DOHH2 (cell line): Measurements from ENCODE around the gene MT1X.

Experiments
- H3F3A ChIP-seq: fragments of 200-600 bp; sonication (generic), shearing (Covaris generic); 2 replicates; pipeline ENCODE4 v1.6.0; 2016; ENCODE audit warnings: antibody characterized with exemption, mild to moderate bottlenecking; ENCODE audit not compliant: control insufficient read depth, insufficient read depth
- H3K27ac ChIP-seq: fragments of 200-600 bp; sonication (generic); 2 replicates; pipeline ENCODE4 v1.5.1; 2014; ENCODE audit warnings: low read depth, mild to moderate bottlenecking, low read length, moderate library complexity
- H3K27me3 ChIP-seq: fragments of 200-600 bp; sonication (generic); 2 replicates; pipeline ENCODE4 v1.6.1; 2014; ENCODE audit warnings: mild to moderate bottlenecking, low read length, mixed read lengths; ENCODE audit not compliant: control insufficient read depth
- H3K36me3 ChIP-seq: fragments of 200-600 bp; sonication (generic); 2 replicates; pipeline ENCODE4 v1.6.1; 2014; ENCODE audit warnings: mild to moderate bottlenecking, low read length, moderate library complexity, mixed read lengths; ENCODE audit not compliant: control insufficient read depth
- H3K4me1 ChIP-seq: fragments of 200-600 bp; sonication (generic); 2 replicates; pipeline ENCODE4 v1.6.1; 2014; ENCODE audit warnings: mild to moderate bottlenecking, low read length, mixed read lengths; ENCODE audit not compliant: control insufficient read depth
- H3K4me2 ChIP-seq: fragments of 200-600 bp; sonication (generic); 2 replicates; pipeline ENCODE4 v1.6.0; 2014; ENCODE audit warnings: mild to moderate bottlenecking, low read length, moderate library complexity
- H3K4me3 ChIP-seq: fragments of 200-600 bp; sonication (generic); 2 replicates; pipeline ENCODE4 v1.5.1; 2014; ENCODE audit warnings: mild to moderate bottlenecking, low read length, mixed read lengths
- H3K79me2 ChIP-seq: fragments of 200-600 bp; sonication (generic); 2 replicates; pipeline ENCODE4 v1.6.1; 2014; ENCODE audit warnings: mild to moderate bottlenecking, low read length, mixed read lengths; ENCODE audit not compliant: control insufficient read depth
- H3K9me2 ChIP-seq: fragments of 200-600 bp; sonication (generic); replicated peaks from 2 replicates; pipeline ENCODE4 v1.6.1; 2014; ENCODE audit warnings: mild to moderate bottlenecking, low read length, mixed read lengths; ENCODE audit not compliant: control insufficient read depth
- H3K9me3 ChIP-seq: fragments of 200-600 bp; sonication (generic); 2 replicates; pipeline ENCODE4 v1.6.1; 2014; ENCODE audit warnings: antibody characterized with exemption, low read length, mixed read lengths; ENCODE audit not compliant: control insufficient read depth, insufficient read depth
- H4K20me1 ChIP-seq: fragments of 200-600 bp; sonication (generic); 2 replicates; pipeline ENCODE4 v1.6.0; 2014; ENCODE audit warnings: low read depth, mild to moderate bottlenecking, antibody characterized with exemption, low read length, moderate library complexity; ENCODE audit not compliant: control insufficient read depth, insufficient read depth
- CTCF ChIP-seq: fragments of 200-600 bp; sonication (generic); IDR thresholded peaks from one replicate; pipeline ENCODE4 v1.5.1; 2014; ENCODE audit warnings: antibody characterized with exemption, mild to moderate bottlenecking, low read depth, low read length; ENCODE audit not compliant: poor library complexity, severe bottlenecking
- EZH2phosphoT487 ChIP-seq: fragments of 200-600 bp; sonication (generic); IDR thresholded peaks from 2 replicates; pipeline ENCODE4 v1.6.1; 2017; ENCODE audit warnings: borderline replicate concordance, mild to moderate bottlenecking, antibody characterized with exemption, low read length, moderate library complexity, mixed read lengths

MT1X gene

GRCh38 chr16:56634715-56635440 is 47.4 kb upstream of the MT1X start:
- Histone ChIP-seq H3K36me3 (no peaks in the 10 kb centered on the region), H3K79me2 (no peaks in the 10 kb centered on the region), H3K9me2 (no peaks in the 10 kb centered on the region), H3K4me2 (no peak overlapping the region), H3K27me3 (peaks cover 63% of the 10 kb centered on the region), H3K4me1 (no peaks in the 10 kb centered on the region), H3K27ac (no peak overlapping the region), H4K20me1 (no peaks in the 10 kb centered on the region), H3K4me3 (no peak overlapping the region), H3F3A (no peaks in the 10 kb centered on the region), H3K9me3 (no peaks in the 10 kb centered on the region)
- TF ChIP-seq CTCF (no peak), EZH2phosphoT487 (no peak)

- no peaks in the 10 kb centered on the region for H4K20me1 ChIP-seq
- no peaks in the 10 kb centered on the region for H3F3A ChIP-seq
- no peaks in the 10 kb centered on the region for H3K79me2 ChIP-seq
- no peak overlapping the region for H3K27ac ChIP-seq
- TF ChIP-seq EZH2phosphoT487 (no peak), CTCF (no peak)
- H3K4me2 ChIP-seq = no peak overlapping the region
- no peaks in the 10 kb centered on the region for H3K9me3 ChIP-seq
- H3K4me1 ChIP-seq = no peaks in the 10 kb centered on the region
- H3K9me2 ChIP-seq = no peaks in the 10 kb centered on the region
- H3K4me3 ChIP-seq = no peak overlapping the region
- peaks cover 64% of the 10 kb centered on the region for H3K27me3 ChIP-seq
- no peaks in the 10 kb centered on the region for H3K36me3 ChIP-seq
Measured at GRCh38 chr16:56635441-56635967, 46.8 kb upstream of the MT1X start.

- no peaks in the 10 kb centered on the region for H3K9me3 ChIP-seq
- H3F3A ChIP-seq = no peaks in the 10 kb centered on the region
- peaks cover 69% of the 10 kb centered on the region for H3K27me3 ChIP-seq
- no peaks in the 10 kb centered on the region for H3K4me1 ChIP-seq
- TF ChIP-seq CTCF (no peak), EZH2phosphoT487 (no peak)
- H4K20me1 ChIP-seq = no peaks in the 10 kb centered on the region
- H3K27ac ChIP-seq = no peak overlapping the region
- H3K79me2 ChIP-seq = no peaks in the 10 kb centered on the region
- no peaks in the 10 kb centered on the region for H3K9me2 ChIP-seq
- no peaks in the 10 kb centered on the region for H3K36me3 ChIP-seq
- no peak overlapping the region for H3K4me3 ChIP-seq
- no peak overlapping the region for H3K4me2 ChIP-seq
Measured at GRCh38 chr16:56636616-56637413, 45.5 kb upstream of the MT1X start.
